Gastrocnemius medialis (tissue), 4 donors: ENCODE results near the gene GRIN2A.

Experiments
- CTCF ChIP-seq, 5 experiments: fragments of 450-650 bp in 3 of 5; fragments of 200-600 bp in 2 of 5; sonication (generic) in 2 of 5; IDR thresholded peaks in 4 of 5; conservative IDR thresholded peaks in 1 of 5; 1 replicate in 4 of 5; 2 replicates in 1 of 5; pipeline ENCODE4 v1.5.1; 2016 to 2019; ENCODE audit warnings: antibody characterized with exemption in 5 of 5, mild to moderate bottlenecking in 3 of 5, moderate library complexity in 3 of 5
- POLR2A ChIP-seq, 2 donors: fragments of 450-650 bp; IDR thresholded peaks; one replicate each; pipeline ENCODE4 v1.6.1; 2017; ENCODE audit warnings: antibody characterized with exemption in 2 of 2, mild to moderate bottlenecking in 2 of 2, moderate library complexity in 2 of 2

GRCh38 chr16:9821331-9821730 is 360.9 kb downstream of the GRIN2A start:
- TF ChIP-seq CTCF (IDR thresholded peaks at IDR 0.05 in 4 of 5, conservative IDR thresholded peaks at IDR 0.05 in 1 of 5) (no peak), POLR2A (IDR thresholded peaks at IDR 0.05) (no peak)
